GM10248 (cell line): Measurements from ENCODE around the gene PCDHGA10.
"Not testable (repeated sequence)": the region's sequence is repeated elsewhere in the genome, so short reads cannot be mapped to it uniquely, and the experiment has no call there.

Source experiments
- CTCF ChIA-PET: fragments of 300-600 bp; sonication (Branson Sonifier 250); formaldehyde crosslinking; extraction: SDS; loops from one replicate; lab custom pipeline; 2021; ENCODE audit warnings: antibody characterized with exemption; lab: Yijun Ruan, JAX
- POLR2A ChIA-PET: fragments of 350-650 bp; sonication (Branson Sonifier 250); formaldehyde crosslinking; extraction: SDS; loops from one replicate; lab custom pipeline; 2020; ENCODE audit warnings: antibody characterized with exemption; lab: Yijun Ruan, JAX
- DNase-seq: peaks from one replicate; pipeline ENCODE4 v3.0.0; 2012; ENCODE audit errors: extremely low spot score
- TF ChIP-seq, protein P1 (sequence below): IDR thresholded peaks from 2 replicates; pipeline ENCODE4 v1.5.1; 2012; ENCODE audit warnings: mild to moderate bottlenecking, low read depth; ENCODE audit errors: extremely low read depth, missing control alignments, control extremely low read depth

The PCDHGA10 gene

GRCh38 chr5:141398608-141399007 is 14.2 kb upstream of the PCDHGA10 start:
- TF ChIP-seq, protein P1, sequence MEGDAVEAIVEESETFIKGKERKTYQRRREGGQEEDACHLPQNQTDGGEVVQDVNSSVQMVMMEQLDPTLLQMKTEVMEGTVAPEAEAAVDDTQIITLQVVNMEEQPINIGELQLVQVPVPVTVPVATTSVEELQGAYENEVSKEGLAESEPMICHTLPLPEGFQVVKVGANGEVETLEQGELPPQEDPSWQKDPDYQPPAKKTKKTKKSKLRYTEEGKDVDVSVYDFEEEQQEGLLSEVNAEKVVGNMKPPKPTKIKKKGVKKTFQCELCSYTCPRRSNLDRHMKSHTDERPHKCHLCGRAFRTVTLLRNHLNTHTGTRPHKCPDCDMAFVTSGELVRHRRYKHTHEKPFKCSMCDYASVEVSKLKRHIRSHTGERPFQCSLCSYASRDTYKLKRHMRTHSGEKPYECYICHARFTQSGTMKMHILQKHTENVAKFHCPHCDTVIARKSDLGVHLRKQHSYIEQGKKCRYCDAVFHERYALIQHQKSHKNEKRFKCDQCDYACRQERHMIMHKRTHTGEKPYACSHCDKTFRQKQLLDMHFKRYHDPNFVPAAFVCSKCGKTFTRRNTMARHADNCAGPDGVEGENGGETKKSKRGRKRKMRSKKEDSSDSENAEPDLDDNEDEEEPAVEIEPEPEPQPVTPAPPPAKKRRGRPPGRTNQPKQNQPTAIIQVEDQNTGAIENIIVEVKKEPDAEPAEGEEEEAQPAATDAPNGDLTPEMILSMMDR: no peak
- CTCF ChIA-PET: interaction anchor here (1.0 kb wide), 1 partner anchor 19 kb away, joined by 3 read pairs; the partner anchor contains the start of gene PCDHGB7
- POLR2A ChIA-PET: no interaction called here
- no peak for DNase-seq

DNA sequence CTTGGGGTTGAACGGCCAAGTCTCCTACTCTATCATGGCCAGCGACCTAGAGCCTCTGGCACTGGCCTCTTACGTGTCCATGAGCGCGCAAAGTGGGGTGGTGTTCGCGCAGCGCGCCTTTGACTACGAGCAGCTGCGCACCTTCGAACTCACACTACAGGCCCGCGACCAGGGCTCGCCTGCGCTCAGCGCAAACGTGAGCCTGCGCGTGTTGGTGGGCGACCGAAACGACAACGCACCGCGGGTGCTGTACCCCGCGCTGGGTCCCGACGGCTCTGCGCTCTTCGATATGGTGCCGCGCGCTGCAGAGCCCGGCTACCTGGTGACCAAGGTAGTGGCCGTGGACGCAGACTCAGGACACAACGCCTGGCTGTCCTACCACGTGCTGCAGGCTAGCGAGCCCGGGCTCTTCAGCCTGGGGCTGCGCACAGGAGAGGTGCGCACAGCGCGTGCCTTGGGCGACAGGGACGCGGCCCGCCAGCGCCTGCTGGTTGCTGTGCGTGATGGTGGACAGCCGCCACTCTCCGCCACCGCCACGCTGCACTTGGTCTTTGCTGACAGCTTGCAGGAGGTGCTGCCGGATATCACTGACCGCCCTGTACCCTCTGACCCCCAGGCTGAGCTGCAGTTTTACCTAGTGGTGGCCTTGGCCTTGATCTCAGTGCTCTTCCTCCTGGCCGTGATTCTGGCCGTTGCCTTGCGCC is 13.1 kb upstream of the PCDHGA10 start:
- DNase-seq: no peak
- POLR2A ChIA-PET: no interaction called here
- CTCF ChIA-PET: interaction anchor here (0.9 to 1.9 kb wide), 2 partner anchors 21 to 60 kb away, joined by 3 to 6 read pairs; partner anchors contain the start of gene PCDHGA11
- TF ChIP-seq, protein P1: no peak

DNA sequence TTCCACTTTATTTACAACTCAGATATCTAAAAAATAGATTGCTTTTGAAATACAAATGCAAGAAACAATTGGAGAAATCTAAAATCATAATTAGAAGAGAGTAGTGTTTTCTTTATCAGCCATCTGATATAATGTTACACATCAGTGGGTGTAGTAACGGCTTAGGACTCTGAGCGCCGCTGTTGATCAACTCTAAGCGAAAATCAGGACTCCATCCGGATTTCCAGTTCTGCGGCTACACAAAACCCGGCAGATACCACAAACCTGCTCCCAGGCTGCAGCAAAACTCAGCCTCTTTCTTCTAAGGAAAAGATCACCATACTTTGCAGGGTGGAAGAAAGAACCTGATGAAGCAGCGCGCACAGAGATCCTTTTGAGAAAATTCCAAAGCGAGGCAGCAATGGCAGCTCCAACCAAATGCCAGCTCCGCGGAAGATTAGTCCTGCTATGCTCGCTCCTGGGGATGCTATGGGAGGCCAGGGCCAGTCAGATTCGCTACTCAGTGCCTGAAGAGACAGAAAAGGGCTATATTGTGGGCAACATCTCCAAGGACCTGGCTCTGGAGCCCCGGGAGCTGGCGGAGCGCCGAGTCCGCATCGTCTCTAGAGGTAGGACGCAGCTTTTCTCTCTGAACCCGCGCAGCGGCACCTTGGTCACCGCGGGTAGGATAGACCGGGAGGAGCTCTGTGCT is 10.1 kb upstream of the PCDHGA10 start, which contains the start of gene PCDHGA9:
Gene PCDHGA9, plus strand, starts transcription at position 226 of the 691 bp plus-strand sequence. Its CDS starts 175 bp downstream, at position 401.
- ChIA-PET CTCF (interaction anchor here (1.4 to 1.5 kb wide), 3 partner anchors 15 to 165 kb away, joined by 3 to 6 read pairs (median 3); partner anchors contain the start of gene PCDHGB7), POLR2A (no interaction called here)
- DNase-seq: no peak
- TF ChIP-seq, protein P1: peak; percentile 15

DNA sequence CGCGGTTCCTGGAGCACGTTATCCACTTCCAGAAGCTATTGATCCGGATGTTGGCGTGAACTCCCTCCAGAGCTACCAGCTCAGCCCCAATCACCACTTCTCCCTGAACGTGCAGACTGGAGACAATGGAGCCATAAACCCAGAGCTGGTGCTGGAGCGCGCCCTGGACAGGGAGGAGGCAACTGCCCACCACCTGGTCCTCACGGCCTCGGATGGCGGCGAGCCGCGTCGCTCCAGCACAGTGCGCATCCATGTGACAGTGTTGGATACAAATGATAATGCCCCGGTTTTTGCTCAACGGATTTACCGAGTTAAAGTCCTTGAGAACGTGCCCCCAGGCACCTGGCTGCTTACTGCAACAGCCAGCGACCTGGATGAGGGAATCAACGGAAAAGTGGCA is 9.4 kb upstream of the PCDHGA10 start:
- CTCF ChIA-PET: interaction anchor here (1.4 to 1.5 kb wide), 3 partner anchors 14 to 164 kb away, joined by 3 to 6 read pairs (median 3); partner anchors contain the start of gene PCDHGB7
- TF ChIP-seq, protein P1: no peak
- no peak for DNase-seq
- POLR2A ChIA-PET: no interaction called here

DNA sequence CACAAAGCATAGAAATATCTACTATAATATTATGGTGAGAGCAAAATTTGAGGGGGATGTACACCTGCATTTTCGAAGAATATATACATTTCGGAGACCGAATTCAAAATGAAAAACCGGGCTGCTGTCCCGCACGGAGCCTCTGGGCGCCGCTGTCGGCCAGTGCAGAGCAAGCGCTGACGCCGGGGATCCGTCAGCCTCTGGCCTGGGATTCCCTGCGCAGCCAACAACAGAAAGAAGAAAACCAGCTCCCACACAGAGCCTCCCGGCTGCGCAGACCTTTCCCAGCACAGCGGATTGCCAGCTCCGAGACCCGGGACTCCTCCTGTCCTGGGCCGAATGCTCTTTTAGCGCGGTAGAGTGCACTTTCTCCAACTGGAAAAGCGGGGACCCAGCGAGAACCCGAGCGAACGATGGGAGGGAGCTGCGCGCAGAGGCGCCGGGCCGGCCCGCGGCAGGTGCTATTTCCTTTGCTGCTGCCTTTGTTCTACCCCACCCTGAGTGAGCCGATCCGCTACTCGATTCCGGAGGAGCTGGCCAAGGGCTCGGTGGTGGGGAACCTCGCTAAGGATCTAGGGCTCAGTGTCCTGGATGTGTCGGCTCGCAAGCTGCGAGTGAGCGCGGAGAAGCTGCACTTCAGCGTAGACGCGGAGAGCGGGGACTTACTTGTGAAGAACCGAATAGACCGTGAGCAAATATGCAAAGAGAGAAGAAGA is 4.8 kb upstream of the PCDHGA10 start, which contains the start of gene PCDHGB6:
Gene PCDHGB6, plus strand, starts transcription at position 232 of the 716 bp plus-strand sequence. Its CDS starts 182 bp downstream, at position 414.
- POLR2A ChIA-PET: not testable (repeated sequence)
- CTCF ChIA-PET: interaction anchor here (0.6 to 4.2 kb wide), 21 partner anchors 10 to 553 kb away, joined by 3 to 42 read pairs (median 4); partner anchors contain the start of genes PCDHGA1, PCDHGA11, PCDHGB2 and PCDHGB5
- TF ChIP-seq, protein P1: peak; percentile 55
- DNase-seq: peak; percentile 57
